Ureter (tissue), 1 donor: Measurements from ENCODE around the gene CELF5. TPM values are rescaled to one million over a fixed set of nuclear protein-coding genes. Genes with fewer than 3 reads are reported as not detected.

Experiments used
- DNase-seq: peaks from one replicate; pipeline ENCODE4 v3.0.0-alpha.2; 2020; ENCODE audit warnings: low spot score
- total RNA-seq: library from RNA; stranded (reverse); gene quantifications from one replicate; pipeline ENCODE4 v1.2.4, GENCODE V29; 2023
- donor health status: DM: yes; HTN: yes; CAD: no.

The CELF5 gene
- total RNA-seq, 1 donor from 2014 or later = 0.62 TPM

DNA sequence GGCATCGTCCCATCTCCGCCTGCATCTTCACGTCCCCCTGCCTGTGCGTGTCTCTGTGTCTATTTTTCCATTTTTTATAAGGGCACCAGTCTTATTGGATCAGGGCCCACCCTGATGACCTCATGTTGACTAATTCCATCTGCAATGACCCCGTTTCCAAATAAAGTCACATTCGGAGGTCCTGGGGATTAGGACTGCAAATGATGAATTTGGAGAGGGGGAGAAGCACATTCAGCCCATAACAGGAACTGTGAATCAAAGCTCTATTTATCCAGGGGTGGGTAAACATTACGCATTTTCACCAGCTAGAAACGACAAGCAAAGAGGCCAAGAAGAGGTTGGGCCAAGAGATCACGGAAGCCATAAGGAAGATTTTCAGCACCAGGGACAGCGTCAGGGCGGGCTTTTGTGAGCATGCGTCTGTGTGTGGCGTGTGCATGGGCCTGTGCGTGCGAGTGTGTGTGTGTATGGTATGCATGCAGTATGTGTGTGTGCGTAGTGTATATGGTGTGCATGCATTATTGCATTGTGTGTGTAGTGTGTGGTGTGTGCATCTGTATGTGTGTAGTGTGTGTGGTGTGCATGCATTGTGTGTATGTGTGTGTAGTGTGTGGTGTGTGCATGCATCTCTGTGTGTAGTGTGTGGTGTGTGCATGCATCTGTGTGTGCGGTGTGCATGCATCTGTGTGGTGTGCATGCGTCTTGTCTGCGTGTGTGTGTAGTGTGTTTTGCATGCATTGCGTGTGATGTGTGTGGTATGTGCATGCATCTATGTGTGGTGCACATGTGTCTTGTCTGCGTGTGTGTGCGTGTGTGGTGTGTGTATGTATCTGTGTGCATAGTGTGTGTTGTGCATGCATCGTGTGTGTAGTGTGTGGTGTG lies 19.6 kb downstream of the CELF5 start:
- no peak for DNase-seq

DNA sequence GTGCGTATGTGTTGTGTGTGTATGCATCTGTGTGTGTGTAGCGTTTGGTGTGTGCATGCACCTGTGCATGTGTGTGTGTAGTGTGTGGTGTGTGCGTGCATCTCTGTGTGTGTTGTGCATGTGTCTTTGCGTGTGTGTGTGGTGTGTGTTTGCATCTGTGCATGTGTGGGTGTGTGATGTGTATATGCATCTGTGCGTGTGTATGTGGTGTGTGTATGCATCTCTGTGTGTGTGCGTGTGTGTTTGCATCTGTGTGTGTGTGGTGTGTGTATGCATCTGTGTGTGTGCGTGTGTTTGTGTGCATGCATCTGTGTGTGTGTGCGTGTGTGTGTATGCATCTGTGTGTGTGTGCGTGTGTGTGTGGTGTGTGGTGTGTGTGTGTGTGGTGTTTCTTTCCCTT lies 20.6 kb downstream of the CELF5 start:
- DNase-seq = no peak

- no peak for DNase-seq
Measured at GRCh38 chr19:3248728-3249326, 24.4 kb downstream of the CELF5 start.

- DNase-seq = no peak
Measured at GRCh38 chr19:3249408-3249807, 24.9 kb downstream of the CELF5 start.

DNA sequence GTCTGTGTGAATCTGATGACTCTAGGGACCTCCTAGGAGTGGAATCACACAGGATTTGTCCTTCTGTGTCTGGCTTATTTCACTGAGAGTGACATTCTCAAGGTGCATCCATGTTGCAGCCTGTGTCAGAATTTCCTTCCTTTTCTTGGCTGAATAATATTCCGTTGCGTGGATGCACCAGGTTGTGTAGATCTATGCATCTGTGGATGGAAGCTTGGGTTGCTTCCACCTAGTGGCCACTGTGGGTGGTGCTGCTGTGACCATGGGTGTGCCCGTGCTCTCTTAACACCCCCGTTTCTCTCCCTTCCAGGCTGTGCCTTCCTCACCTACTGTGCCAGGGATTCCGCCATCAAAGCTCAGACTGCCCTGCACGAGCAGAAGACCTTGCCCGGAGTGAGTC lies 26.2 kb downstream of the CELF5 start:
- no peak for DNase-seq

DNA sequence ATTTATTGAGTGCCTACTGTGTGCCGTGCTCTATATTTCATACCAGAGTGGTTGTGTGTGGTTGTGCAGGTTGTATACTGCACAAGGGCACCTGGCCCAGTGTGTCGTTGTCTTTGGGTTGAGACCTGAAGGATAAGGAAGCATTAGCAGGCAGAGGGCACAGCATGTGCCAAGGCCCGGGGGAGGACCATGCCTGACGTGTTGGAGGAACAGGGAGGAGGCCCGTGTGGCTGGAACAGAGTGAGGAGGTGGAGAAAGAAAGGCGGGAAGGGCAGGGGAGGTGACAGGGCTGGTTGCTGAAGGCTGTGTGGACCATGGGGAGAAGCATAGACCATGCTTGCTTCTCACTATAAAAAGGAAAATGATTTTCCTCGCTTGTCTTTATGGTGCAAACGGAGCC lies 26.8 kb downstream of the CELF5 start:
- DNase-seq = no peak

DNA sequence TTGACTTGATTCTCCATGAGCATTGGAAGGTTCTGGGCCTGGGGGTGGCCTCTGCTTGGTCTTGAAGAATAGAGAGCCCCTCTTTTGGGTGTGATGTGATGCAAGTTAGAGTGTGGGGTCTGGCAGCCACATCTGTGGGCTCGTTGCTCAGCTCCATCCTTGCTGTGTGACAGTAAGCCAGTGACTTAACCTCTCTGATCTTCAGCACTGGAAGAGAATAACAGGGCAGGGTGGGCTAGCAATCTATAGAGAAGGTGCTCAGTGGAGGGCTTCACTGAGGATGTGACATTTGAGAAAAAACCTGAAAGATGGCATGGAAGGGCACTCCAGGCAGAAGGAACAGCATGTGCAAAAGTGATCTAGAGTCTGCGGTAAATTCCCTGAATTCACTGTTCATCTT lies 28.2 kb downstream of the CELF5 start:
- DNase-seq = no peak

- no peak for DNase-seq
Measured at GRCh38 chr19:3253270-3253669, 28.8 kb downstream of the CELF5 start.

DNA sequence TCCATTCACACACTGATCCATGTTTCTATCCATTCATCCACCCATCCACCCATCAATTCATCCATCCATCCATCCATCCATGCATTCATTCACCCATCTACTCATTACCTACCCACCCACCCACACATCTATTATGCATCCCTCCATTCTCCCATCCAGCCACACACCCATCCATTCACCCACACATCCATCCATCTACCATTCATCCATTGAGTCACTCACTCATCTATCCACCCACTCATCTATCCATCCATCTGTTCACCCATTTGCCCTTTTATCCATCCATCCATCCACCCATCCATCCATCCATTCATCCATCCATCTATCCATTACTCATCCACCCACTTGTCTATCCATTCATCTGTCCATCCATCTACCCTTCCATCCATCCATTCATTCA lies 30.1 kb downstream of the CELF5 start:
- DNase-seq = no peak

DNA sequence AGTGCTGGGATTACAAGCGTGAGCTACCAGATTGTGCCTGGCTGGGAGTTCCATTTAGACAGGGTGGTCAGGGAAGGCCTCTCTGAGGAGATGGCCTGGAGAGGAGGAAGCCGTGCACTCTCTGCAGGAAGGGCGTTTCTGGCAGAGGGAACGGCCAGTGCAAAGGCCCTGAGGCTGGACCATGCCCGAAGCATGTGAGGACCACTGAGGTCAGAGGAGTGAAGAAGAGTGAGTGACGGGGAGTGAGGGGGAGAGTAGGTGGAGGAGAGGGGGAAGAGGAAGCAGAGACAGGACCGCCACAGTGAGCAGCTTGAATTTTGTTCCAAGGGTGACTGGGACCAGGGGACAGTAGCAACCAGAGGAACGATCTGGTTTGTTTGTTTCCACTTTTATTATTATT lies 32.6 kb downstream of the CELF5 start:
- DNase-seq = no peak

- DNase-seq = no peak
Measured at GRCh38 chr19:3262362-3262761, 37.9 kb downstream of the CELF5 start.

- no peak for DNase-seq
Measured at GRCh38 chr19:3263866-3264265, 39.4 kb downstream of the CELF5 start.

- DNase-seq = no peak
Measured at GRCh38 chr19:3265432-3265831, 41.0 kb downstream of the CELF5 start.

DNA sequence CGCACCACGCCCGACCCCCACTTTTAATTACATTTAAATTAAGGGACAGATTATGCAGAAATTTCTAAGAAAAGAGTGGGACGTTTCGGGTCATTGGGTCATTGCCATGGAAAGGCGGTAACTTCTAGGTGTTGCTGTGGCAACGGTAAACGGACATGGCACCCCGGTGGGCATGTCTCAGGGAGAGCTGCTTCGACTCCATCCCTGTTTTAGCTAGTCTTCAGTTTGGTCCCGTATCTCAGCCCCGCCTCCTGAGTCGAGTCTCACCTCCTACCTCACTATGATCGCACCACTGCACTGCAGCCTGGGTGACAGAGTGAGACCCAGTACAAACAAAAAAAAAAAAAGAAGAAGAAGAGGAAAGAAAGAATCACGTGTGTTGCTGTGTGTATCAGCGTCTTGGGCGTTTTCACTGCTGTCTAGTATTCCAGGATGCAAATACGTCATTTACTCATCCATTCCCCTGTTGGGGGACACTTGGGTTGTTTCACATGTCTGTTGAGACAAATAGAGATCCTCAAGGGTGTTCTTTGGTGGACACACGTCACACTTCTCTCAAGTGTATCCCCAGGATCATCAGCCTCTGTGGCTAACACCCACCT lies 41.7 kb downstream of the CELF5 start:
- DNase-seq = no peak

- no peak for DNase-seq
Measured at GRCh38 chr19:3266792-3267514, 42.5 kb downstream of the CELF5 start.

DNA sequence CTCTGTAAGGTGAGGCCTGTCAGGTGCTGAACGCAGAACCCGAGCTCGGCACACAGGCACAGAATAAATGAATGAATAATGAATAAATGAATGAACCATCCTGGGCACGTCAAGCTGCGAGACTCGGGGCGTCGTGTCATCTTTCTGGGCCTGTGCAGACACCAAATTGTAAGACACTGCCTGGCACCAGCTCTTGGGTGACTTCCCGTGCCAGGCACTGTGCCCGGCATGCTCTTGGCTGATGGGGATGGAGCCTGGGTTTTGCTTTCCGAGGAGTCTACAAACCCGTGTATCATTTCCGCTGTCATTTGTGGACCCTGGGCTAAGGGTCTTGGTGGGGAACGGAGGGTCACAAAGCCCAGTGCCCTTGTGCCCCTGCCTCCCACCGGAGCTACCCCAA lies 43.9 kb downstream of the CELF5 start:
- no peak for DNase-seq

GRCh38 chr19:3268763-3269162 lies 44.3 kb downstream of the CELF5 start:
- no peak for DNase-seq

GRCh38 chr19:3269916-3270671 lies 45.6 kb downstream of the CELF5 start:
- DNase-seq = no peak

GRCh38 chr19:3270902-3271301 lies 46.4 kb downstream of the CELF5 start:
- no peak for DNase-seq

DNA sequence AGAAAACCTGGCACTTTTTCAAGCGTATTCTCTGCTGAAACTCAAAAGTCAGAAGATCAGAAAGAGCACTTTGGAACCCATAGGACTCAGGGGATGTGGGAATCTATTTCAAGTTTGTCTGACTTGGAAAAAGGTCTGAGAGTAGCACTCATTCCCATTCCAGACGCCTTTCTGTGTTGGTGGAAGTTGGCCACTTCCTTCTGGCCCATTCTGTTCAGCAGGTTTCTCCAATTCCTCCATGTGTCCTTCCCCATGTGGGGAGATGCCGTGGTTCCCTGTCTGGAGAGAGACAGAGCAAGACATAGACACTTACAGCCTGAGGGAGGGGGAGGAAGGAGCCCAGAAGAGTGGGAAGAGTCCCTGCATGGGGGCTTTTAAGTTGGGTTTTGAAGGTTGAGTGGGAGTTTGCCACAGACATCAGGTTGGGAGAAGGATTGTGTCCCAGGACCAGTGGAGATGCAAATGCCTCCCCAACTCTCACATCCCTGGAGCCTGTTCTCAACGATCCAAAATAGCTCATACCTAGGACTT lies 48.0 kb downstream of the CELF5 start:
- no peak for DNase-seq

DNA sequence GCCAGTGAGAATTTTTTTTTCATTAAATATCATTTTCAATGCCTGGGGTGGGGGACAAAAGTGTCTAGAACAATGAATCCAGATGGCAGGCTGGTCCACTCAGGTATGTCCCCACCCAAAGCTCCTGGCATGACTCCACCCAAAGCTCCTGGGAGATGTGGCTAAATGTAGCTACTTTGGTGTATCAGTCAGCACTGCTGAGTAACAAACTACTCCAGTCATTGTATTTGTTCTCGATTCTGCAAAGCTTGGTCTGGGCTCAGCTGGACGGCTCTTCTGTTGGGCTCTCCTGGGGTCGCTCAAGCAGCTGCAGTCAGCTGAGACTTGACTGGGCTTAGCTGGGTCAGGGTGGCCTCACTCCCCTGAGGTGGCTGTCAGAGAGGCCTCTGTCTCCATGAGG lies 48.5 kb downstream of the CELF5 start:
- no peak for DNase-seq
